Measurements from ENCODE around the gene TMPRSS11D.
A peak's percentile ranks its signal among the peaks of the same experiment; 100 is the strongest.

The TMPRSS11D gene

GRCh38 chr4:67884701-67885100, 899 bp upstream of the TMPRSS11D start:
- no peak for DNase-seq

GRCh38 chr4:67883458-67883857, 344 bp downstream of the TMPRSS11D start:
- no peak for DNase-seq

GRCh38 chr4:67880866-67881610, 2.8 kb downstream of the TMPRSS11D start:
- no peak for DNase-seq

GRCh38 chr4:67879486-67879885, 4.3 kb downstream of the TMPRSS11D start:
- no peak for DNase-seq

GRCh38 chr4:67877086-67877485, 6.7 kb downstream of the TMPRSS11D start:
- DNase-seq = no peak

GRCh38 chr4:67874986-67875385, 8.8 kb downstream of the TMPRSS11D start:
- DNase-seq = no peak

- no peak for DNase-seq
Measured at GRCh38 chr4:67873116-67873515, 10.7 kb downstream of the TMPRSS11D start.

GRCh38 chr4:67871867-67872266, 11.9 kb downstream of the TMPRSS11D start:
- DNase-seq = no peak

GRCh38 chr4:67869580-67870190, 14.1 kb downstream of the TMPRSS11D start:
- no peak for DNase-seq

- DNase-seq = no peak
Measured at GRCh38 chr4:67861513-67861912, 22.3 kb downstream of the TMPRSS11D start.

GRCh38 chr4:67853336-67853735, 30.5 kb downstream of the TMPRSS11D start:
- no peak for DNase-seq

GRCh38 chr4:67820903-67821302, 62.9 kb downstream of the TMPRSS11D start:
- DNase-seq = no peak

GRCh38 chr4:67810011-67810410, 73.8 kb downstream of the TMPRSS11D start:
- DNase-seq = no peak

GRCh38 chr4:67809502-67809901, 74.3 kb downstream of the TMPRSS11D start:
- no peak for DNase-seq

- DNase-seq = no peak
Measured at GRCh38 chr4:67796810-67797209, 87.0 kb downstream of the TMPRSS11D start.

- no peak for DNase-seq
Measured at GRCh38 chr4:67790721-67791120, 93.1 kb downstream of the TMPRSS11D start.

GRCh38 chr4:67787311-67787710, 96.5 kb downstream of the TMPRSS11D start:
- DNase-seq = no peak

- no peak for DNase-seq
Measured at GRCh38 chr4:67785528-67785927, 98.3 kb downstream of the TMPRSS11D start.

- peak; percentile 0 for DNase-seq
Measured at GRCh38 chr4:67779631-67780030, 104.2 kb downstream of the TMPRSS11D start.

- no peak for DNase-seq
Measured at GRCh38 chr4:67776746-67777145, 107.1 kb downstream of the TMPRSS11D start.

All from NCI-H2107 (cell line).